ENCODE data around the gene ZNF433. TPM values are rescaled to one million over a fixed set of nuclear protein-coding genes. Genes with fewer than 3 reads are reported as not detected.

Gene ZNF433
- total and polyA plus RNA-seq, 8 donors = 4.4 to 20.6 (median 15.5) TPM

DNA sequence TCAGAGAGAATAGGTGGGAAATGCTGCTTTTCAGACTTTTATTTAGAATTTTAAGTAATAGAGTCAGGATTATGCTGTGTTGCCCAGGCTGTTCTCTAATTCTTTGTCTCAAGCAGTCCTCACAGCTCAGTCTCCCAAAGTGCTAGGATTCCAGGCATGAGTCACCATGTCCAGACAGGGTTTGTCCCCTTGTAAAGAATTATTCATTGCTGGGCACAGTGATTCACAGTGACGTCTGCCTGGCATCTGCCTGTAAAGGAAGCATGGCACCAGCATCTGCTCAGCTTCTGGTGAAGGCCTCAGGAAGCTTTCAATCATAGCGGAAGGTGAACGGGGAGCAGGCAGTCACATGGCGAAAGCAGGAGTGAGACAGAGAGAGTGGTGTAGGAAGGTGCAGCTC, 53.0 kb downstream of the ZNF433 start:
- Histone ChIP-seq H3K9me3 (peaks cover 4 to 56% of the 10 kb centered on the region in 2 donors), H3K4me3 (no peak overlapping the region), H3K36me3 (peaks cover 0 to 23% of the 10 kb centered on the region in 2 donors), H3K27ac (no peak overlapping the region), H3K27me3 (no peaks in the 10 kb centered on the region), H3K4me1 (peaks cover 0 to 8% of the 10 kb centered on the region in 2 donors)
- no peak for TF ChIP-seq CTCF (IDR thresholded peaks at IDR 0.05)
- intact Hi-C loops (cut with DNase I) = no loop called here
- no peak for DNase-seq
- no peak for ATAC-seq

DNA sequence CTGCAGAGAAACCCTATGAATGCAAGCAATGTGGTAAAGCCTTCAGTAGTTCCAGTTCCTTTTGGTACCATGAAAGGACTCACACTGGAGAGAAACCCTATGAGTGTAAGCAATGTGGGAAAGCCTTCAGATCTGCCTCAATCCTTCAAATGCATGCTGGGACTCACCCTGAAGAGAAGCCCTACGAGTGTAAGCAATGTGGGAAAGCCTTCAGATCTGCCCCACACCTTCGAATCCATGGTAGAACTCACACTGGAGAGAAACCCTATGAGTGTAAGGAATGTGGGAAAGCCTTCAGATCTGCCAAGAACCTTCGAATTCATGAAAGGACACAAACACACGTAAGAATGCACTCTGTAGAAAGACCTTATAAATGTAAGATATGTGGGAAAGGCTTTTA, 56.0 kb downstream of the ZNF433 start:
- Histone ChIP-seq H3K27me3 (no peaks in the 10 kb centered on the region), H3K36me3 (peaks cover 0 to 31% of the 10 kb centered on the region in 2 donors), H3K4me3 (no peak overlapping the region), H3K9me3 (peaks cover 4 to 75% of the 10 kb centered on the region in 2 donors), H3K27ac (no peak overlapping the region), H3K4me1 (no peaks in the 10 kb centered on the region)
- DNase-seq (no peak), ATAC-seq (no peak)
- intact Hi-C loops (cut with DNase I) = no loop called here
- TF ChIP-seq CTCF (IDR thresholded peaks at IDR 0.05) = no peak

DNA sequence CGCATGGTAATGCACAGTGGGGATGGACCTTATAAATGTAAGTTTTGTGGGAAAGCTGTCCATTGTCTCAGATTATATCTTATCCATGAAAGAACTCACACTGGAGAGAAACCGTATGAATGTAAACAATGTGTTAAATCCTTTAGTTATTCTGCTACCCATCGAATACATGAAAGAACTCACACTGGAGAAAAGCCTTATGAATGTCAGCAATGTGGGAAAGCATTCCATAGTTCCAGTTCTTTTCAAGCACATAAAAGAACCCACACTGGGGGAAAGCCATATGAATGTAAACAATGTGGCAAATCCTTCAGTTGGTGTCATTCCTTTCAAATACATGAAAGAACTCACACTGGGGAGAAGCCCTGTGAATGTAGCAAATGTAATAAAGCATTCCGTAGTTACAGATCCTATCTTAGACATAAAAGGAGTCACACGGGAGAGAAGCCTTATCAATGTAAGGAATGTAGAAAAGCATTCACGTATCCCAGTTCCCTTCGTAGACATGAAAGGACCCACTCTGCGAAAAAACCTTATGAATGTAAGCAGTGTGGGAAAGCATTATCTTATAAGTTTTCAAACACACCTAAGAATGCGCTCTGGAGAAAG, 56.9 kb downstream of the ZNF433 start:
- DNase-seq (no peak), ATAC-seq (no peak)
- H3K4me1 ChIP-seq = no peaks in the 10 kb centered on the region
- H3K27me3 ChIP-seq = no peaks in the 10 kb centered on the region
- TF ChIP-seq CTCF (IDR thresholded peaks at IDR 0.05) = no peak
- H3K36me3 ChIP-seq = peaks cover 0 to 31% of the 10 kb centered on the region in 2 donors
- intact Hi-C loops (cut with DNase I) = no loop called here
- H3K4me3 ChIP-seq = no peak overlapping the region
- H3K9me3 ChIP-seq = peaks cover 4 to 76% of the 10 kb centered on the region in 2 donors
- H3K27ac ChIP-seq = no peak overlapping the region

- H3K27me3 ChIP-seq = no peaks in the 10 kb centered on the region
- peaks cover 0 to 12% of the 10 kb centered on the region in 2 donors for H3K4me1 ChIP-seq
- TF ChIP-seq CTCF (IDR thresholded peaks at IDR 0.05) = no peak
- peaks cover 0 to 27% of the 10 kb centered on the region in 2 donors for H3K9me3 ChIP-seq
- DNase-seq (no peak), ATAC-seq (no peak)
- H3K36me3 ChIP-seq = peaks cover 0 to 15% of the 10 kb centered on the region in 2 donors
- intact Hi-C loops (cut with DNase I) = no loop called here
- H3K27ac ChIP-seq = no peak overlapping the region
- H3K4me3 ChIP-seq = no peak overlapping the region
Observed at GRCh38 chr19:11973019-11973810, 62.3 kb downstream of the ZNF433 start.

GRCh38 chr19:11971041-11971440, 64.4 kb downstream of the ZNF433 start:
- intact Hi-C loops (cut with DNase I) = no loop called here
- no peaks in the 10 kb centered on the region for H3K27me3 ChIP-seq
- peaks cover 0 to 17% of the 10 kb centered on the region in 2 donors for H3K4me1 ChIP-seq
- DNase-seq (no peak), ATAC-seq (peak; percentile 47)
- H3K4me3 ChIP-seq = no peak overlapping the region
- peaks cover 0 to 6% of the 10 kb centered on the region in 2 donors for H3K9me3 ChIP-seq
- H3K27ac ChIP-seq = peak overlapping the region in 1 of 2 donors; percentile 81
- H3K36me3 ChIP-seq = no peaks in the 10 kb centered on the region
- TF ChIP-seq CTCF (IDR thresholded peaks at IDR 0.05) = no peak

All from left lung (tissue), 10 donors.